Chondrocyte (in vitro differentiated cells): ENCODE measurements around the gene KIAA1217. TPM values are rescaled to one million over a fixed set of nuclear protein-coding genes. Genes with fewer than 3 reads are reported as not detected.

ENCODE experiments used
- DNase-seq: peaks from one replicate; pipeline ENCODE4 v3.0.0; 2021; ENCODE audit warnings: mixed read lengths, low spot score
- H3K27ac Mint-ChIP-seq: one replicate; pipeline ENCODE4 v1.8.0; 2021; ENCODE audit warnings: mild to moderate bottlenecking, moderate library complexity, mixed read lengths; ENCODE audit not compliant: unreplicated experiment
- H3K27me3 Mint-ChIP-seq: 2 replicates; pipeline ENCODE4 v1.8.0; 2021; ENCODE audit warnings: low read depth, mixed read lengths
- H3K36me3 Mint-ChIP-seq: 2 replicates; pipeline ENCODE4 v1.8.0; 2021; ENCODE audit warnings: low read depth, mixed read lengths
- H3K4me1 Mint-ChIP-seq: 2 replicates; pipeline ENCODE4 v1.8.0; 2021; ENCODE audit warnings: low read depth, mild to moderate bottlenecking, mixed read lengths
- H3K4me3 Mint-ChIP-seq: one replicate; pipeline ENCODE4 v1.8.0; 2021; ENCODE audit warnings: mild to moderate bottlenecking, moderate library complexity, mixed read lengths; ENCODE audit not compliant: unreplicated experiment
- H3K9me3 Mint-ChIP-seq: 2 replicates; pipeline ENCODE4 v1.8.0; 2021; ENCODE audit warnings: low read depth, mixed read lengths
- CTCF ChIP-seq: fragments of 200-600 bp; sonication (generic); IDR thresholded peaks from 2 replicates; pipeline ENCODE4 v1.5.0; 2021; ENCODE audit warnings: antibody characterized with exemption, mild to moderate bottlenecking, moderate library complexity
- total RNA-seq: library from RNA; stranded (reverse); gene quantifications from 3 replicates; pipeline ENCODE4 v1.2.1, GENCODE V29; 2021

Gene KIAA1217
- total RNA-seq, 1 donor from 2014 or later: 13.2 TPM

GRCh38 chr10:24249829-24250415 lies 41.0 kb downstream of the KIAA1217 start:
- no peak for TF ChIP-seq CTCF
- Mint-ChIP-seq H3K4me3 (no peak overlapping the region), H3K36me3 (no peaks in the 10 kb centered on the region), H3K27ac (no peak overlapping the region), H3K27me3 (no peaks in the 10 kb centered on the region), H3K9me3 (no peaks in the 10 kb centered on the region), H3K4me1 (peaks cover 3% of the 10 kb centered on the region)
- no peak for DNase-seq

GRCh38 chr10:24251547-24251946 lies 42.6 kb downstream of the KIAA1217 start:
- no peak for DNase-seq
- H3K4me3 Mint-ChIP-seq: no peak overlapping the region
- H3K36me3 Mint-ChIP-seq: no peaks in the 10 kb centered on the region
- H3K27ac Mint-ChIP-seq: no peak overlapping the region
- no peak for TF ChIP-seq CTCF
- H3K27me3 Mint-ChIP-seq: no peaks in the 10 kb centered on the region
- peaks cover 6% of the 10 kb centered on the region for H3K4me1 Mint-ChIP-seq
- H3K9me3 Mint-ChIP-seq: no peaks in the 10 kb centered on the region

GRCh38 chr10:24254180-24254579 lies 45.2 kb downstream of the KIAA1217 start:
- H3K27ac Mint-ChIP-seq: no peak overlapping the region

GRCh38 chr10:24255115-24255880 lies 46.4 kb downstream of the KIAA1217 start:
- Mint-ChIP-seq H3K4me3 (no peak overlapping the region), H3K27ac (no peak overlapping the region), H3K27me3 (no peaks in the 10 kb centered on the region), H3K9me3 (no peaks in the 10 kb centered on the region), H3K4me1 (peaks cover 3% of the 10 kb centered on the region), H3K36me3 (no peaks in the 10 kb centered on the region)
- TF ChIP-seq CTCF: no peak
- no peak for DNase-seq

More at GRCh38 chr10:24254180-24254579, 45.2 kb downstream of the KIAA1217 start:
- DNase-seq: no peak
- H3K4me1 Mint-ChIP-seq: peaks cover 3% of the 10 kb centered on the region
- H3K4me3 Mint-ChIP-seq: no peak overlapping the region
- no peak for TF ChIP-seq CTCF
- no peaks in the 10 kb centered on the region for H3K27me3 Mint-ChIP-seq
- no peaks in the 10 kb centered on the region for H3K9me3 Mint-ChIP-seq
- H3K36me3 Mint-ChIP-seq: no peaks in the 10 kb centered on the region

GRCh38 chr10:24255881-24256311 lies 47.0 kb downstream of the KIAA1217 start:
- peak overlapping the region; percentile 52 for H3K27ac Mint-ChIP-seq
- no peak for TF ChIP-seq CTCF
- H3K27me3 Mint-ChIP-seq: no peaks in the 10 kb centered on the region
- H3K9me3 Mint-ChIP-seq: no peaks in the 10 kb centered on the region
- peaks cover 3% of the 10 kb centered on the region for H3K4me1 Mint-ChIP-seq
- H3K36me3 Mint-ChIP-seq: no peaks in the 10 kb centered on the region
- no peak for DNase-seq
- no peak overlapping the region for H3K4me3 Mint-ChIP-seq
